ENCODE results near the gene GRID1.
"Not testable (repeated sequence)": the region's sequence is repeated elsewhere in the genome, so short reads cannot be mapped to it uniquely, and the experiment has no call there.

Gene GRID1

GRCh38 chr10:86047588-86047987 is 319.0 kb downstream of the GRID1 start:
- DNase-seq: no peak

GRCh38 chr10:86046845-86047460 is 319.6 kb downstream of the GRID1 start:
- no peak for DNase-seq

- no peak for DNase-seq
These were observed 320.7 kb downstream of the GRID1 start for GRCh38 chr10:86045896-86046295.

- DNase-seq: no peak
These were observed 322.6 kb downstream of the GRID1 start for GRCh38 chr10:86044029-86044428.

GRCh38 chr10:86043236-86043635 is 323.4 kb downstream of the GRID1 start:
- no peak for DNase-seq

- DNase-seq: no peak
These were observed 324.4 kb downstream of the GRID1 start for GRCh38 chr10:86042161-86042560.

GRCh38 chr10:86041116-86041515 is 325.5 kb downstream of the GRID1 start:
- DNase-seq: no peak

GRCh38 chr10:86038371-86038770 is 328.2 kb downstream of the GRID1 start:
- no peak for DNase-seq

GRCh38 chr10:86037096-86037495 is 329.5 kb downstream of the GRID1 start:
- no peak for DNase-seq

- DNase-seq: no peak
These were observed 330.1 kb downstream of the GRID1 start for GRCh38 chr10:86036544-86036831.

- DNase-seq: no peak
These were observed 330.6 kb downstream of the GRID1 start for GRCh38 chr10:86035791-86036543.

- no peak for DNase-seq
These were observed 331.9 kb downstream of the GRID1 start for GRCh38 chr10:86034710-86035109.

GRCh38 chr10:86033581-86033980 is 333.0 kb downstream of the GRID1 start:
- DNase-seq: no peak

GRCh38 chr10:86032087-86032486 is 334.5 kb downstream of the GRID1 start:
- not testable (repeated sequence) for DNase-seq

GRCh38 chr10:86030312-86030711 is 336.3 kb downstream of the GRID1 start:
- DNase-seq: no peak

GRCh38 chr10:86027346-86027745 is 339.2 kb downstream of the GRID1 start:
- DNase-seq: no peak

GRCh38 chr10:86025509-86025908 is 341.1 kb downstream of the GRID1 start:
- DNase-seq: no peak

GRCh38 chr10:86024281-86025041 is 342.1 kb downstream of the GRID1 start:
- DNase-seq: no peak

GRCh38 chr10:86023931-86024280 is 342.7 kb downstream of the GRID1 start:
- DNase-seq: no peak

GRCh38 chr10:86023336-86023735 is 343.3 kb downstream of the GRID1 start:
- DNase-seq: no peak

- no peak for DNase-seq
These were observed 343.7 kb downstream of the GRID1 start for GRCh38 chr10:86022906-86023305.

GRCh38 chr10:86020134-86020533 is 346.5 kb downstream of the GRID1 start:
- DNase-seq: no peak

GRCh38 chr10:86019141-86019540 is 347.5 kb downstream of the GRID1 start:
- DNase-seq: no peak

- DNase-seq: no peak
These were observed 347.9 kb downstream of the GRID1 start for GRCh38 chr10:86018735-86019058.

Data from DMS53 (cell line).